ENCODE results near the gene EPHA4. TPM values are rescaled to one million over a fixed set of nuclear protein-coding genes. Genes with fewer than 3 reads are reported as not detected.
"Not testable (repeated sequence)": the region's sequence is repeated elsewhere in the genome, so short reads cannot be mapped to it uniquely, and the experiment has no call there.

EPHA4 gene
- polyA plus RNA-seq, 2 of the 4 experiments (the other 2 are of a cell fraction), result 0.54 to 1.1 TPM

- Histone ChIP-seq H3K27ac (no peak overlapping the region), H3K4me1 (no peaks in the 10 kb centered on the region), H3K4me3 (no peak overlapping the region), H3K9me3 (no peaks in the 10 kb centered on the region), H3K4me2 (no peak overlapping the region)
- WGBS (ENCODE audit: missing lambda C conversion rate), result 32% methylated on average over 5 of the region's 5 CpGs
- no peak for FAIRE-seq
- ATAC-seq, result no peak
- DNase-seq (ENCODE audit: low read depth in 1 of 2, low spot score in 1 of 2), result no peak
- ChIA-PET POLR2A (no interaction called here), CTCF (interaction anchor here (0.6 kb wide), 1 partner anchor 73 kb away, joined by 3 read pairs; no protein-coding TSS in a partner anchor)
- TF ChIP-seq CEBPB (IDR thresholded peaks at IDR 0.05) (no peak), MAFK (IDR thresholded peaks at IDR 0.05; ENCODE audit: partially characterized antibody) (no peak)
These were observed 58.9 kb downstream of the EPHA4 start for GRCh38 chr2:221513232-221513631.

- H3K4me1 ChIP-seq; H3K4me2 ChIP-seq; FAIRE-seq; H3K9me3 ChIP-seq; H3K27ac ChIP-seq; DNase-seq (ENCODE audit: low read depth in 1 of 2, low spot score in 1 of 2); POLR2A ChIA-PET; ATAC-seq; H3K4me3 ChIP-seq: not testable (repeated sequence)
- WGBS (ENCODE audit: missing lambda C conversion rate), result 28% methylated on average over 5 of the region's 5 CpGs
- CTCF ChIA-PET, result interaction anchor here (0.6 kb wide), 1 partner anchor 10 kb away, joined by 3 read pairs; no protein-coding TSS in a partner anchor
These were observed 60.8 kb downstream of the EPHA4 start for GRCh38 chr2:221511325-221511724.

- WGBS (ENCODE audit: missing lambda C conversion rate), result 26% methylated on average over 2 of the region's 2 CpGs
- ChIA-PET POLR2A (no interaction called here), CTCF (no interaction called here)
- no peak overlapping the region for H3K4me3 ChIP-seq
- no peak overlapping the region for H3K27ac ChIP-seq
- no peak for FAIRE-seq
- ATAC-seq, result no peak
- H3K4me1 ChIP-seq, result no peaks in the 10 kb centered on the region
- no peaks in the 10 kb centered on the region for H3K9me3 ChIP-seq
- H3K4me2 ChIP-seq, result no peak overlapping the region
- no peak for DNase-seq (ENCODE audit: low read depth in 1 of 2, low spot score in 1 of 2)
- no peak for TF ChIP-seq HES2 (IDR thresholded peaks at IDR 0.05)
- no peak for TF ChIP-seq HOXB5 (CRISPR knock-in tag; IDR thresholded peaks at IDR 0.05)
- no peak for TF ChIP-seq KDM5A (IDR thresholded peaks at IDR 0.05)
- no peak for TF ChIP-seq NFE2L2 (conservative IDR thresholded peaks at IDR 0.05; ENCODE audit: low read length)
- no peak for TF ChIP-seq GATA3 (IDR thresholded peaks at IDR 0.05; ENCODE audit: borderline replicate concordance)
- no peak for TF ChIP-seq JUN (IDR thresholded peaks at IDR 0.05)
- TF ChIP-seq FOSB (CRISPR knock-in tag; IDR thresholded peaks at IDR 0.05), result no peak
- TF ChIP-seq RARB (CRISPR knock-in tag; IDR thresholded peaks at IDR 0.05), result no peak
- TF ChIP-seq HOXA7 (CRISPR knock-in tag; IDR thresholded peaks at IDR 0.05), result no peak
These were observed 65.6 kb downstream of the EPHA4 start for GRCh38 chr2:221506469-221506868.

- Histone ChIP-seq H3K4me1 (no peaks in the 10 kb centered on the region), H3K9me3 (no peaks in the 10 kb centered on the region), H3K4me3 (no peak overlapping the region), H3K27ac (no peak overlapping the region), H3K4me2 (no peak overlapping the region)
- FAIRE-seq, result no peak
- CTCF ChIA-PET, result interaction anchor here (0.9 to 1.5 kb wide), 2 partner anchors 44 to 67 kb away, joined by 3 read pairs; no protein-coding TSS in a partner anchor
- POLR2A ChIA-PET, result no interaction called here
- ATAC-seq, result no peak
- no peak for TF ChIP-seq POLR2AphosphoS2 (conservative IDR thresholded peaks at IDR 0.05; ENCODE audit: low read length)
- no peak for DNase-seq (ENCODE audit: low read depth in 1 of 2, low spot score in 1 of 2)
- WGBS (ENCODE audit: missing lambda C conversion rate), result 46% methylated on average over 4 of the region's 4 CpGs
These were observed 66.5 kb downstream of the EPHA4 start for GRCh38 chr2:221505605-221506004.

- Histone ChIP-seq H3K4me1 (no peaks in the 10 kb centered on the region), H3K27ac (no peak overlapping the region), H3K4me3 (no peak overlapping the region), H3K9me3 (no peaks in the 10 kb centered on the region), H3K4me2 (no peak overlapping the region)
- ChIA-PET POLR2A (no interaction called here), CTCF (interaction anchor here (0.9 to 1.5 kb wide), 2 partner anchors 43 to 68 kb away, joined by 3 read pairs; no protein-coding TSS in a partner anchor)
- ATAC-seq (no peak), DNase-seq (ENCODE audit: low read depth in 1 of 2, low spot score in 1 of 2) (no peak), FAIRE-seq (no peak)
- WGBS (ENCODE audit: missing lambda C conversion rate), result 90% methylated on average over 1 of the region's 1 CpG
- TF ChIP-seq CTCF (IDR thresholded peaks at IDR 0.05) (no peak), ZSCAN20 (CRISPR knock-in tag; IDR thresholded peaks at IDR 0.05) (no peak), HDAC2 (IDR thresholded peaks at IDR 0.05) (no peak), BHLHE40 (IDR thresholded peaks at IDR 0.05; ENCODE audit: low read depth, low read length) (no peak), HOXB5 (CRISPR knock-in tag; IDR thresholded peaks at IDR 0.05) (no peak), BCL3 (IDR thresholded peaks at IDR 0.05) (no peak), KDM5A (IDR thresholded peaks at IDR 0.05) (no peak), TFCP2L1 (CRISPR knock-in tag; IDR thresholded peaks at IDR 0.05) (no peak), MYC (IDR thresholded peaks at IDR 0.05; ENCODE audit: borderline replicate concordance, low read length) (no peak), RFX5 (IDR thresholded peaks at IDR 0.05) (no peak), POLR2AphosphoS2 (conservative IDR thresholded peaks at IDR 0.05; ENCODE audit: low read length) (no peak), USF2 (IDR thresholded peaks at IDR 0.05) (no peak), NR3C1 (IDR thresholded peaks at IDR 0.05) (no peak), ESRRA (IDR thresholded peaks at IDR 0.05; ENCODE audit: borderline replicate concordance, low read length) (no peak), FOXS1 (CRISPR knock-in tag; IDR thresholded peaks at IDR 0.05) (no peak), PHF8 (IDR thresholded peaks at IDR 0.05; ENCODE audit: borderline replicate concordance, low read depth) (no peak)
These were observed 67.2 kb downstream of the EPHA4 start for GRCh38 chr2:221504905-221505304.
